H1 (cell line): ENCODE data around the gene VGLL4. TPM values are rescaled to one million over a fixed set of nuclear protein-coding genes. Genes with fewer than 3 reads are reported as not detected.

Experiments used
- CTCF ChIA-PET: fragments of 300-600 bp; sonication (Branson Sonifier 250); formaldehyde crosslinking; loops from one replicate; lab custom pipeline; 2021; ENCODE audit not compliant: partially characterized antibody; lab: Charles Lee
- POLR2A ChIA-PET: fragments of 300-600 bp; sonication (Branson Sonifier 250); formaldehyde crosslinking; loops from one replicate; lab custom pipeline; 2021; ENCODE audit warnings: inconsistent platforms; ENCODE audit not compliant: partially characterized antibody; lab: Charles Lee
- DNase-seq, 2 experiments: peaks; one replicate each; pipeline versions ENCODE4 v3.0.0 to v3.0.0-alpha.2; 2010 to 2022; ENCODE audit warnings: low spot score in 2 of 2, low read depth in 1 of 2, mixed read lengths in 1 of 2
- FAIRE-seq: peaks from 2 replicates; lab custom pipeline; 2011; peaks lifted over from hg19 to GRCh38; lab: Jason Lieb, UNC
- H2AFZ ChIP-seq: 2 replicates; pipeline ENCODE4 v1.8.1; 2012; ENCODE audit warnings: low read length, inconsistent platforms
- H2AK5ac ChIP-seq: 2 replicates; pipeline ENCODE4 v1.6.1; 2013; ENCODE audit warnings: low read depth, low read length
- H2BK120ac ChIP-seq: replicated peaks from 2 replicates; pipeline ENCODE3; 2013; ENCODE audit warnings: low read depth, low read length, inconsistent platforms
- H2BK12ac ChIP-seq: 2 replicates; pipeline ENCODE4 v1.6.1; 2013; ENCODE audit warnings: low read depth, low read length
- H2BK15ac ChIP-seq: 2 replicates; pipeline ENCODE4 v1.6.1; 2013; ENCODE audit warnings: low read length
- H2BK20ac ChIP-seq: 2 replicates; pipeline ENCODE4 v1.6.1; 2013; ENCODE audit warnings: low read length
- H2BK5ac ChIP-seq: 2 replicates; pipeline ENCODE4 v1.6.1; 2013; ENCODE audit warnings: low read depth, low read length
- H3K14ac ChIP-seq: 2 replicates; pipeline ENCODE4 v1.6.1; 2013; ENCODE audit warnings: inconsistent platforms; ENCODE audit not compliant: insufficient read length
- H3K18ac ChIP-seq: 2 replicates; pipeline ENCODE4 v1.6.1; 2013; ENCODE audit warnings: low read length; ENCODE audit errors: extremely low read depth
- H3K23ac ChIP-seq: 2 replicates; pipeline ENCODE4 v1.6.1; 2013; ENCODE audit warnings: inconsistent platforms; ENCODE audit not compliant: insufficient read length
- H3K23me2 ChIP-seq: 2 replicates; pipeline ENCODE4 v1.6.1; 2013; ENCODE audit warnings: low read depth, low read length
- H3K27ac ChIP-seq: 2 replicates; pipeline ENCODE4 v1.6.1; 2011; ENCODE audit warnings: low read depth, low read length, inconsistent platforms
- H3K27me3 ChIP-seq, 4 experiments: replicated peaks in 1 of 4; 1 replicate in 1 of 4; 2 replicates in 3 of 4; pipeline versions ENCODE4 v1.6.1 to v1.8.1; 2011 to 2013; ENCODE audit warnings: low read length in 3 of 4, mild to moderate bottlenecking in 3 of 4, inconsistent platforms in 2 of 4, mixed read lengths in 2 of 4, moderate library complexity in 1 of 4; ENCODE audit not compliant: control insufficient read depth in 3 of 4, insufficient read depth in 3 of 4; ENCODE audit errors: extremely low read depth in 1 of 4
- H3K36me3 ChIP-seq, 4 experiments: 2 replicates each; pipeline versions ENCODE4 v1.6.1 to v1.8.1; 2011 to 2013; ENCODE audit warnings: mild to moderate bottlenecking in 4 of 4, low read length in 3 of 4, moderate library complexity in 2 of 4, control low read depth in 1 of 4, inconsistent platforms in 1 of 4; ENCODE audit not compliant: insufficient read depth in 4 of 4, control insufficient read depth in 2 of 4
- H3K4ac ChIP-seq: replicated peaks from 2 replicates; pipeline ENCODE3; 2013; ENCODE audit warnings: low read length, low read depth, mixed read lengths, inconsistent platforms; ENCODE audit not compliant: insufficient read length
- H3K4me1 ChIP-seq, 4 experiments: replicated peaks in 1 of 4; 1 replicate in 1 of 4; 2 replicates in 3 of 4; pipeline versions ENCODE4 v1.6.1 to v1.8.1; 2011 to 2013; ENCODE audit warnings: low read length in 3 of 4, inconsistent platforms in 2 of 4, mixed read lengths in 1 of 4; ENCODE audit not compliant: insufficient read depth in 4 of 4, control insufficient read depth in 3 of 4
- H3K4me2 ChIP-seq, 2 experiments: 2 replicates each; pipeline versions ENCODE4 v1.6.1 to v1.8.1; 2011 to 2013; ENCODE audit warnings: low read depth in 2 of 2, low read length in 2 of 2, control low read depth in 1 of 2, inconsistent platforms in 1 of 2, mild to moderate bottlenecking in 1 of 2; ENCODE audit not compliant: insufficient read depth in 1 of 2
- H3K4me3 ChIP-seq, 4 experiments: fragments of 200-600, 300-600 bp in 1 of 4; sonication (generic), shearing (Covaris generic), sonication (Bioruptor Twin) in 1 of 4; 2 replicates each; pipeline versions ENCODE4 v1.5.1 to v1.8.1; 2011 to 2016; ENCODE audit warnings: low read length in 4 of 4, low read depth in 3 of 4, control low read depth in 2 of 4, inconsistent platforms in 2 of 4, mild to moderate bottlenecking in 2 of 4, mixed read lengths in 1 of 4, moderate library complexity in 1 of 4; ENCODE audit not compliant: insufficient read depth in 2 of 4; ENCODE audit errors: extremely low read depth in 1 of 4
- H3K56ac ChIP-seq: replicated peaks from 2 replicates; pipeline ENCODE3; 2013; ENCODE audit warnings: low read depth, mild to moderate bottlenecking, mixed read lengths, low read length, inconsistent platforms; ENCODE audit not compliant: insufficient read length
- H3K79me1 ChIP-seq: 2 replicates; pipeline ENCODE4 v1.6.1; 2013; ENCODE audit warnings: low read depth, low read length, control low read depth
- H3K79me2 ChIP-seq, 2 experiments: 2 replicates each; pipeline versions ENCODE4 v1.6.1 to v1.8.1; 2012 to 2013; ENCODE audit warnings: low read length in 2 of 2, mild to moderate bottlenecking in 2 of 2, inconsistent platforms in 1 of 2; ENCODE audit not compliant: insufficient read depth in 2 of 2, control insufficient read depth in 1 of 2
- H3K9ac ChIP-seq, 4 experiments: replicated peaks in 1 of 4; 1 replicate in 1 of 4; 2 replicates in 3 of 4; pipeline versions ENCODE4 v1.6.1 to v1.8.1; 2011 to 2013; ENCODE audit warnings: low read depth in 3 of 4, low read length in 3 of 4, control low read depth in 2 of 4, mild to moderate bottlenecking in 2 of 4, moderate library complexity in 2 of 4, inconsistent platforms in 1 of 4; ENCODE audit errors: extremely low read depth in 1 of 4
- H3K9me3 ChIP-seq, 2 experiments: 2 replicates each; pipeline versions ENCODE4 v1.6.1 to v1.8.1; 2012 to 2013; ENCODE audit warnings: mild to moderate bottlenecking in 2 of 2, moderate library complexity in 2 of 2, control low read depth in 1 of 2, inconsistent platforms in 1 of 2, low read depth in 1 of 2, low read length in 1 of 2, mixed read lengths in 1 of 2; ENCODE audit not compliant: insufficient read depth in 2 of 2
- H4K20me1 ChIP-seq, 2 experiments: replicated peaks in 1 of 2; 2 replicates each; pipeline versions ENCODE3 to v1.8.1; 2011 to 2013; ENCODE audit warnings: inconsistent platforms in 2 of 2, low read length in 2 of 2, mild to moderate bottlenecking in 1 of 2; ENCODE audit not compliant: insufficient read depth in 2 of 2, control insufficient read depth in 1 of 2
- H4K5ac ChIP-seq: 2 replicates; pipeline ENCODE4 v1.6.1; 2013; ENCODE audit warnings: low read length, low read depth, mixed read lengths, inconsistent platforms; ENCODE audit not compliant: insufficient read length
- H4K8ac ChIP-seq: 2 replicates; pipeline ENCODE4 v1.8.0; 2013; ENCODE audit warnings: mild to moderate bottlenecking, moderate library complexity, low read length, inconsistent platforms; ENCODE audit not compliant: insufficient read depth; ENCODE audit errors: extremely low read depth
- H4K91ac ChIP-seq: replicated peaks from 2 replicates; pipeline ENCODE3; 2013; ENCODE audit warnings: low read length, mixed read lengths, inconsistent platforms; ENCODE audit not compliant: insufficient read length
- ATF2 ChIP-seq: IDR thresholded peaks from 2 replicates; pipeline ENCODE4 v1.6.1; 2012; ENCODE audit warnings: low read length, inconsistent platforms
- BRCA1 ChIP-seq: IDR thresholded peaks from 2 replicates; pipeline ENCODE4 v1.6.1; 2012; ENCODE audit warnings: low read depth, low read length, improper control_type of control experiment
- E2F6 ChIP-seq: IDR thresholded peaks from 2 replicates; pipeline ENCODE4 v1.6.1; 2012; ENCODE audit warnings: inconsistent platforms
- GTF2F1 ChIP-seq: IDR thresholded peaks from 2 replicates; pipeline ENCODE4 v1.6.1; 2012; ENCODE audit warnings: low read depth, low read length, improper control_type of control experiment, borderline replicate concordance
- HDAC6 ChIP-seq: IDR thresholded peaks from one replicate; pipeline ENCODE4 v1.7.1; 2012; ENCODE audit warnings: low read depth, mild to moderate bottlenecking, inconsistent platforms, low read length, moderate library complexity
- KDM5A ChIP-seq: fragments of 200-600 bp; IDR thresholded peaks from 2 replicates; pipeline ENCODE4 v1.7.1; 2012; ENCODE audit warnings: mild to moderate bottlenecking, low read length, inconsistent platforms, mixed read lengths
- PHF8 ChIP-seq: fragments of 200-600 bp; sonication (generic); conservative IDR thresholded peaks from 2 replicates; pipeline ENCODE4 v1.7.1; 2012; ENCODE audit warnings: low read depth, mild to moderate bottlenecking, inconsistent platforms, low read length, moderate library complexity
- POLR2AphosphoS5 ChIP-seq: IDR thresholded peaks from 2 replicates; pipeline ENCODE4 v1.6.1; 2011; ENCODE audit warnings: low read depth, low read length
- RBBP5 ChIP-seq: IDR thresholded peaks from 2 replicates; pipeline ENCODE4 v1.7.1; 2012; ENCODE audit warnings: low read depth, mild to moderate bottlenecking, inconsistent platforms, low read length, moderate library complexity, borderline replicate concordance
- RNF2 ChIP-seq: fragments of 200-900, 300-1000 bp; sonication (generic); IDR thresholded peaks from 2 replicates; pipeline ENCODE4 v1.7.1; 2016; ENCODE audit warnings: borderline replicate concordance, low read depth, mild to moderate bottlenecking, antibody characterized with exemption, low read length; ENCODE audit not compliant: poor library complexity, severe bottlenecking; ENCODE audit errors: missing control alignments
- TCF12 ChIP-seq: IDR thresholded peaks from 2 replicates; pipeline ENCODE4 v1.6.1; 2011; ENCODE audit warnings: low read depth, mild to moderate bottlenecking, low read length
- WGBS, 2 experiments: shearing (Covaris generic) in 1 of 2; methylation state at CpG; one replicate each; pipeline versions ENCODE4 v1.1.6 to v1.1.7; 2013 to 2015; ENCODE audit warnings: low lambda C conversion rate in 2 of 2, mixed read lengths in 2 of 2, inconsistent platforms in 1 of 2, low coverage in 1 of 2, missing lambda C conversion rate in 1 of 2; ENCODE audit not compliant: insufficient replicate concordance in 2 of 2, insufficient coverage in 1 of 2, insufficient read length in 1 of 2; ENCODE audit errors: extremely low coverage in 1 of 2, missing lambda C conversion rate in 1 of 2; 5-methylcytosine and 5-hydroxymethylcytosine counted together
- polyA plus RNA-seq, 7 experiments: library from polyadenylated mRNA; depleted of rRNA in 3 of 7; stranded (reverse) in 5 of 7; unstranded in 2 of 7; fragments of >200 nt in 5 of 7; fragments of 200-250 nt in 2 of 7; gene quantifications; 1 replicate in 5 of 7; 2 replicates in 1 of 7; 4 replicates in 1 of 7; pipeline versions ENCODE4 v1.2.1 to v1.2.3, GENCODE V29; 2011 to 2013; ENCODE audit warnings: missing spikeins in 2 of 7, mixed read lengths in 2 of 7
- total RNA-seq: library from RNA; stranded (reverse); fragmentation: NEBNext Ultra II Directional; extraction: Animal tissue kit (Norgen Biotek cat#: 25700); gene quantifications from 2 replicates; pipeline ENCODE4 v1.2.1, GENCODE V29; 2021

The VGLL4 gene
- total and polyA plus RNA-seq, 2 of the 8 experiments (the other 6 are each of a cell fraction or from before 2014, with no cell fraction given) = 45.1 to 50.0 TPM

GRCh38 chr3:11591002-11591355 is 52.7 kb downstream of the VGLL4 start:
- Histone ChIP-seq H2AK5ac (peak overlapping the region; percentile 75; the same call in 1 of the 2 replicates), H3K27ac (peak overlapping the region; percentile 54), H3K23me2 (no peaks in the 10 kb centered on the region), H3K18ac (no peak overlapping the region), H2AFZ (no peak overlapping the region), H3K9ac (peak overlapping the region in 1 of 4 experiments; percentile 6; a peak in 1 of 7 replicates), H2BK5ac (peak overlapping the region; percentile 17; the same call in 1 of the 2 replicates), H3K79me2 (peaks cover 14 to 82% of the 10 kb centered on the region in 2 experiments), H3K4ac (no peak overlapping the region), H2BK12ac (no peak overlapping the region; the same call in 1 of the 2 replicates), H2BK120ac (no peak overlapping the region), H3K4me3 (peak overlapping the region in 1 of 4 experiments; percentile 3; a peak in 1 of 8 replicates), H4K20me1 (peaks cover 10 to 17% of the 10 kb centered on the region in 2 experiments), H3K23ac (no peak overlapping the region), H2BK20ac (no peak overlapping the region), H3K14ac (no peak overlapping the region), H2BK15ac (no peak overlapping the region), H3K36me3 (no peaks in the 10 kb centered on the region; a peak in 1 of 8 replicates), H3K4me2 (peak overlapping the region; percentile 28 to 66; a peak in 3 of 4 replicates), H4K8ac (no peak overlapping the region), H3K9me3 (no peaks in the 10 kb centered on the region), H4K91ac (no peak overlapping the region), H3K4me1 (peaks cover 25 to 46% (median 39%) of the 10 kb centered on the region in 4 experiments), H4K5ac (peak overlapping the region; percentile 5), H3K56ac (no peak overlapping the region), H3K27me3 (no peaks in the 10 kb centered on the region), H3K79me1 (peaks cover 31% of the 10 kb centered on the region)
- ChIA-PET CTCF (interaction anchor here (0.7 to 1.8 kb wide), 6 partner anchors 10 to 637 kb away, joined by 3 to 8 read pairs (median 3); no protein-coding TSS in a partner anchor), POLR2A (interaction anchor here (1.3 to 2.9 kb wide), 4 partner anchors 9 to 26 kb away, joined by 3 to 11 read pairs (median 4); no protein-coding TSS in a partner anchor)
- no peak for DNase-seq
- FAIRE-seq = no peak
- 76% methylated on average over 7 of the region's 7 CpGs; no CpG with 5 or more reads in 1 of the 2 experiments for WGBS, 2 experiments
- TF ChIP-seq RBBP5 = no peak
- no peak for TF ChIP-seq KDM5A
- no peak for TF ChIP-seq E2F6
- TF ChIP-seq TCF12 = no peak
- no peak for TF ChIP-seq HDAC6
- TF ChIP-seq RNF2 = no peak
- no peak for TF ChIP-seq GTF2F1
- TF ChIP-seq ATF2 = no peak
- TF ChIP-seq BRCA1 = no peak
- no peak for TF ChIP-seq PHF8
- no peak for TF ChIP-seq POLR2AphosphoS5
